Liver (tissue), 9 donors: ENCODE results near the gene PCYT1B. TPM values are rescaled to one million over a fixed set of nuclear protein-coding genes. Genes with fewer than 3 reads are reported as not detected.

Source experiments
- DNase-seq: peaks from one replicate; pipeline ENCODE4 v3.0.0-alpha.2; 2017; ENCODE audit warnings: low spot score
- H3K27ac ChIP-seq, 2 donors: one replicate each; pipeline ENCODE4 v1.7.0; 2013; ENCODE audit warnings: inconsistent platforms in 2 of 2, low read length in 2 of 2, control low read depth in 1 of 2, low read depth in 1 of 2, mild to moderate bottlenecking in 1 of 2
- H3K27me3 ChIP-seq, 4 donors: one replicate each; pipeline versions ENCODE4 v1.6.1 to v1.7.0; 2013; ENCODE audit warnings: low read length in 3 of 4, inconsistent platforms in 1 of 4, mild to moderate bottlenecking in 1 of 4, moderate library complexity in 1 of 4; ENCODE audit not compliant: control insufficient read depth in 4 of 4, insufficient read depth in 4 of 4
- H3K36me3 ChIP-seq, 4 donors: one replicate each; pipeline versions ENCODE4 v1.6.1 to v1.7.0; 2013; ENCODE audit warnings: low read length in 3 of 4, mild to moderate bottlenecking in 3 of 4, low read depth in 1 of 4, moderate library complexity in 1 of 4; ENCODE audit not compliant: control insufficient read depth in 4 of 4, insufficient read depth in 3 of 4
- H3K4me1 ChIP-seq, 4 donors: one replicate each; pipeline versions ENCODE4 v1.6.1 to v1.7.0; 2013; ENCODE audit warnings: low read length in 3 of 4, mild to moderate bottlenecking in 3 of 4, moderate library complexity in 1 of 4; ENCODE audit not compliant: control insufficient read depth in 4 of 4, insufficient read depth in 4 of 4
- H3K4me3 ChIP-seq, 3 donors: one replicate each; pipeline versions ENCODE4 v1.6.1 to v1.7.0; 2013; ENCODE audit warnings: low read length in 3 of 3, control low read depth in 1 of 3, low read depth in 1 of 3, mild to moderate bottlenecking in 1 of 3
- H3K9ac ChIP-seq, 2 donors: one replicate each; pipeline ENCODE4 v1.7.0; 2013; ENCODE audit warnings: low read length in 2 of 2, mild to moderate bottlenecking in 2 of 2, moderate library complexity in 2 of 2, control low read depth in 1 of 2, low read depth in 1 of 2
- H3K9me3 ChIP-seq, 4 donors: one replicate each; pipeline versions ENCODE4 v1.6.1 to v1.7.0; 2013; ENCODE audit warnings: low read length in 3 of 4; ENCODE audit not compliant: control insufficient read depth in 4 of 4
- ATF3 ChIP-seq: IDR thresholded peaks from 2 replicates; pipeline ENCODE4 v1.6.1; 2016; ENCODE audit warnings: antibody characterized with exemption
- EGR1 ChIP-seq, 2 donors: IDR thresholded peaks; 2 replicates each; pipeline ENCODE4 v1.6.1; 2016 to 2018; ENCODE audit warnings: antibody characterized with exemption in 2 of 2, low read depth in 2 of 2
- FOXA2 ChIP-seq: IDR thresholded peaks from 2 replicates; pipeline ENCODE4 v1.6.1; 2016; ENCODE audit warnings: antibody characterized with exemption
- GABPA ChIP-seq, 2 donors: IDR thresholded peaks in 1 of 2; conservative IDR thresholded peaks in 1 of 2; 2 replicates each; pipeline ENCODE4 v1.6.1; 2016; ENCODE audit warnings: antibody characterized with exemption in 2 of 2, mild to moderate bottlenecking in 1 of 2, moderate library complexity in 1 of 2
- HNF4A ChIP-seq, 2 donors: conservative IDR thresholded peaks; 2 replicates each; pipeline ENCODE4 v1.6.1; 2016; ENCODE audit warnings: antibody characterized with exemption in 2 of 2, mild to moderate bottlenecking in 2 of 2
- HNF4G ChIP-seq: IDR thresholded peaks from 2 replicates; pipeline ENCODE4 v1.6.1; 2016; ENCODE audit warnings: antibody characterized with exemption
- MAX ChIP-seq: IDR thresholded peaks from 2 replicates; pipeline ENCODE4 v1.6.1; 2016; ENCODE audit warnings: antibody characterized with exemption
- NR2F2 ChIP-seq: IDR thresholded peaks from 2 replicates; pipeline ENCODE4 v1.6.1; 2016; ENCODE audit warnings: antibody characterized with exemption
- RAD21 ChIP-seq, 2 donors: IDR thresholded peaks; 2 replicates each; pipeline ENCODE4 v1.6.1; 2016; ENCODE audit warnings: antibody characterized with exemption in 2 of 2, mild to moderate bottlenecking in 2 of 2
- REST ChIP-seq: IDR thresholded peaks from 2 replicates; pipeline ENCODE4 v1.6.1; 2016; ENCODE audit warnings: antibody characterized with exemption, mild to moderate bottlenecking
- RXRA ChIP-seq, 2 donors: IDR thresholded peaks; 2 replicates each; pipeline ENCODE4 v1.6.1; 2017 to 2018; ENCODE audit warnings: antibody characterized with exemption in 2 of 2, mild to moderate bottlenecking in 1 of 2
- SP1 ChIP-seq: IDR thresholded peaks from 2 replicates; pipeline ENCODE4 v1.6.1; 2018; ENCODE audit warnings: antibody characterized with exemption, mild to moderate bottlenecking
- TAF1 ChIP-seq: conservative IDR thresholded peaks from 2 replicates; pipeline ENCODE4 v1.6.1; 2016; ENCODE audit warnings: antibody characterized with exemption, mild to moderate bottlenecking
- ZBTB33 ChIP-seq: IDR thresholded peaks from 2 replicates; pipeline ENCODE4 v1.6.1; 2016; ENCODE audit warnings: antibody characterized with exemption
- WGBS: extraction: QIAGEN DNeasy Blood & Tissue Kit; methylation state at CpG from one replicate; pipeline ENCODE4 v1.1.7; 2013; 5-methylcytosine and 5-hydroxymethylcytosine counted together
- polyA plus RNA-seq, 2 donors: library from polyadenylated mRNA; stranded (reverse) in 1 of 2; unstranded in 1 of 2; fragments of 200-250 nt in 1 of 2; fragments of >200 nt in 1 of 2; fragmentation: Nextera tagmentation in 1 of 2; extraction: Ambion mirVana in 1 of 2; gene quantifications; one replicate each; pipeline versions ENCODE4 v1.2.1 to v1.2.3, GENCODE V29; 2013 to 2015
- total RNA-seq, 2 donors: library from RNA; depleted of rRNA; stranded (reverse); fragments of >200 nt; gene quantifications; one replicate each; pipeline ENCODE4 v1.2.3, GENCODE V29; 2014
- donor health status: healthy.
- donor health status: healthy.
- donor health status: healthy.
- donor health status: healthy.
- donor health status: healthy.

Gene PCYT1B
- total and polyA plus RNA-seq, 4 donors = under 0.01 to 2.1 (median 0.06) TPM; not detected in 1

GRCh38 chrX:24547961-24548360 is 99.2 kb downstream of the PCYT1B start:
- Histone ChIP-seq H3K4me3 (no peak overlapping the region), H3K36me3 (no peaks in the 10 kb centered on the region), H3K4me1 (no peaks in the 10 kb centered on the region), H3K27ac (no peak overlapping the region), H3K27me3 (no peaks in the 10 kb centered on the region), H3K9me3 (no peaks in the 10 kb centered on the region), H3K9ac (no peak overlapping the region)
- no peak for DNase-seq
- TF ChIP-seq RXRA (IDR thresholded peaks at IDR 0.05) = no peak
- TF ChIP-seq GABPA (IDR thresholded peaks at IDR 0.05 in 1 of 2, conservative IDR thresholded peaks at IDR 0.05 in 1 of 2) = no peak
- TF ChIP-seq SP1 = no peak
- TF ChIP-seq HNF4A (conservative IDR thresholded peaks at IDR 0.05) = no peak
- no peak for TF ChIP-seq NR2F2
- TF ChIP-seq MAX = no peak
- no peak for TF ChIP-seq TAF1
- no peak for TF ChIP-seq ATF3
- TF ChIP-seq FOXA2 = no peak
- TF ChIP-seq EGR1 (IDR thresholded peaks at IDR 0.05; ENCODE audit: low read depth in 2 of 2) = no peak
- WGBS = 100% methylated on average over 1 of the region's 1 CpG

DNA sequence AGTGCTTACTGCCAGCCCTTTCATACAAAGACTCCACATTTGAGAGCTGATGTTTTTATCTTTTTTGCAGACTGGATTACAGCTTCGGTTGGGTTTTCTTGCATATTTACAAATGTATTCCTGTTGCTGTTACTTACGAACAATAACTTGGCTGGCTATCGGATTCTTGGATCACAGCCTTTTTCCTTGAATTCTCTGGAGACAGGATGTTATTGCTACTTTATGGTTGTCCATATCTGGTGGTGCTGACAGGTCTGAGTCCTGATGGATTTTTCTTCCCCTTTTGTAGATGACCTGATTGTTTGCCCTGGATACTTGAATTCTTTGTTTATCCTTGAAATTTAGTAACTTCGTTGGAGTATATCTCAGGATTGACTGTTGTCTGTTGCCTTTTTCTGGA is 104.4 kb downstream of the PCYT1B start:
- Histone ChIP-seq H3K9ac (no peak overlapping the region), H3K27me3 (no peaks in the 10 kb centered on the region), H3K36me3 (peaks cover 0 to 2% (median 0%) of the 10 kb centered on the region in 4 donors), H3K4me1 (no peaks in the 10 kb centered on the region), H3K27ac (no peak overlapping the region), H3K4me3 (no peak overlapping the region), H3K9me3 (no peaks in the 10 kb centered on the region)
- TF ChIP-seq REST (peak; percentile 88), MAX (no peak), RXRA (IDR thresholded peaks at IDR 0.05) (no peak), HNF4G (no peak), RAD21 (IDR thresholded peaks at IDR 0.05) (no peak)
- WGBS = 63% methylated on average over 4 of the region's 4 CpGs
- no peak for DNase-seq

GRCh38 chrX:24536551-24536950 is 110.6 kb downstream of the PCYT1B start:
- H3K9ac ChIP-seq = no peak overlapping the region
- no peak overlapping the region for H3K4me3 ChIP-seq
- H3K36me3 ChIP-seq = peaks cover 0 to 6% (median 3%) of the 10 kb centered on the region in 4 donors
- no peaks in the 10 kb centered on the region for H3K9me3 ChIP-seq
- H3K27me3 ChIP-seq = no peaks in the 10 kb centered on the region
- no peaks in the 10 kb centered on the region for H3K4me1 ChIP-seq
- DNase-seq = no peak
- TF ChIP-seq REST (no peak), NR2F2 (no peak), FOXA2 (no peak), HNF4G (no peak), TAF1 (no peak), MAX (no peak), ZBTB33 (no peak), HNF4A (conservative IDR thresholded peaks at IDR 0.05) (no peak), EGR1 (IDR thresholded peaks at IDR 0.05; ENCODE audit: low read depth in 2 of 2) (no peak)
- H3K27ac ChIP-seq = no peak overlapping the region
